Transverse colon (tissue), 4 donors: Measurements from ENCODE around the gene TRIM47. TPM values are rescaled to one million over a fixed set of nuclear protein-coding genes. Genes with fewer than 3 reads are reported as not detected.
A peak's percentile ranks its signal among the peaks of the same experiment; 100 is the strongest.

ENCODE experiments used
- DNase-seq: peaks from one replicate; pipeline ENCODE4 v3.0.0-alpha.2; 2019
- H3K27ac ChIP-seq, 4 donors: fragments of 200-600 bp; sonication (generic); 2 replicates each; pipeline ENCODE4 v1.5.1; 2016 to 2018; ENCODE audit warnings: inconsistent platforms in 4 of 4
- H3K27me3 ChIP-seq: fragments of 200-600 bp; sonication (generic); 2 replicates; pipeline ENCODE4 v1.5.1; 2017; ENCODE audit warnings: inconsistent platforms
- H3K36me3 ChIP-seq, 4 donors: fragments of 200-600 bp; sonication (generic); 2 replicates each; pipeline ENCODE4 v1.5.1; 2017 to 2019; ENCODE audit warnings: inconsistent platforms in 4 of 4
- H3K4me1 ChIP-seq, 4 donors: fragments of 200-600 bp; sonication (generic); 2 replicates each; pipeline ENCODE4 v1.5.1; 2017 to 2020; ENCODE audit warnings: inconsistent platforms in 4 of 4
- H3K4me3 ChIP-seq, 4 donors: fragments of 200-600 bp; sonication (generic); 1 replicate in 1 of 4; 2 replicates in 3 of 4; pipeline versions ENCODE4 v1.5.1 to v1.6.1; 2017 to 2019; ENCODE audit warnings: inconsistent platforms in 4 of 4
- H3K9me3 ChIP-seq, 2 donors: fragments of 200-600 bp; sonication (generic); 2 replicates each; pipeline ENCODE4 v1.5.1; 2017 to 2019; ENCODE audit warnings: inconsistent platforms in 2 of 2
- EP300 ChIP-seq: sonication (generic); formaldehyde crosslinking; IDR thresholded peaks from one replicate; pipeline ENCODE4 v1.6.1; 2017; ENCODE audit warnings: antibody characterized with exemption, low read depth
- POLR2A ChIP-seq: fragments of 450-650 bp; IDR thresholded peaks from one replicate; pipeline ENCODE4 v1.6.1; 2016; ENCODE audit warnings: antibody characterized with exemption, mild to moderate bottlenecking, moderate library complexity
- POLR2AphosphoS5 ChIP-seq, 3 donors: sonication (generic); formaldehyde crosslinking; IDR thresholded peaks; one replicate each; pipeline ENCODE4 v1.6.1; 2016; ENCODE audit warnings: antibody characterized with exemption in 3 of 3
- WGBS, 2 donors: methylation state at CpG; one replicate each; pipeline ENCODE4 v1.1.5; 2018; ENCODE audit warnings: low coverage in 1 of 2; 5-methylcytosine and 5-hydroxymethylcytosine counted together
- in situ Hi-C, 4 donors: fragments of 200-750 bp; cut with MboI; loops; one replicate each; pipeline versions ENCODE4 v1.15.0 to v1.15.1; 2017; ENCODE audit warnings: low sequenced_read_pairs in 3 of 4, low pct_ligation_motif_present in 1 of 4, low pct_unique_long_range_greater_than_20kb in 1 of 4
- intact Hi-C: fragments of 100-400 bp; cut with DNase I; formaldehyde crosslinking; loops from one replicate; pipeline ENCODE4 v1.15.1; 2023; ENCODE audit warnings: low total_unique reads
- total RNA-seq, 4 donors: library from RNA; depleted of rRNA; stranded (reverse); fragments of >200 nt; gene quantifications; one replicate each; pipeline ENCODE4 v1.1.0, GENCODE V29; 2016
- TF ChIP-seq, protein P1 (sequence below), 5 experiments: fragments of 200-600 bp in 3 of 5; fragments of 450-650 bp in 2 of 5; sonication (generic) in 3 of 5; IDR thresholded peaks; 1 replicate in 2 of 5; 2 replicates in 3 of 5; pipeline ENCODE4 v1.5.1; 2016 to 2017; ENCODE audit warnings: antibody characterized with exemption in 5 of 5, inconsistent platforms in 3 of 5, mild to moderate bottlenecking in 2 of 5, moderate library complexity in 1 of 5

The TRIM47 gene, protein sequence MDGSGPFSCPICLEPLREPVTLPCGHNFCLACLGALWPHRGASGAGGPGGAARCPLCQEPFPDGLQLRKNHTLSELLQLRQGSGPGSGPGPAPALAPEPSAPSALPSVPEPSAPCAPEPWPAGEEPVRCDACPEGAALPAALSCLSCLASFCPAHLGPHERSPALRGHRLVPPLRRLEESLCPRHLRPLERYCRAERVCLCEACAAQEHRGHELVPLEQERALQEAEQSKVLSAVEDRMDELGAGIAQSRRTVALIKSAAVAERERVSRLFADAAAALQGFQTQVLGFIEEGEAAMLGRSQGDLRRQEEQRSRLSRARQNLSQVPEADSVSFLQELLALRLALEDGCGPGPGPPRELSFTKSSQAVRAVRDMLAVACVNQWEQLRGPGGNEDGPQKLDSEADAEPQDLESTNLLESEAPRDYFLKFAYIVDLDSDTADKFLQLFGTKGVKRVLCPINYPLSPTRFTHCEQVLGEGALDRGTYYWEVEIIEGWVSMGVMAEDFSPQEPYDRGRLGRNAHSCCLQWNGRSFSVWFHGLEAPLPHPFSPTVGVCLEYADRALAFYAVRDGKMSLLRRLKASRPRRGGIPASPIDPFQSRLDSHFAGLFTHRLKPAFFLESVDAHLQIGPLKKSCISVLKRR
- total RNA-seq: 100 to 1,000 TPM in 1 of 4 donors, 10 to 100 TPM in 3; 38.6 to 118 (median 41.0) TPM

DNA sequence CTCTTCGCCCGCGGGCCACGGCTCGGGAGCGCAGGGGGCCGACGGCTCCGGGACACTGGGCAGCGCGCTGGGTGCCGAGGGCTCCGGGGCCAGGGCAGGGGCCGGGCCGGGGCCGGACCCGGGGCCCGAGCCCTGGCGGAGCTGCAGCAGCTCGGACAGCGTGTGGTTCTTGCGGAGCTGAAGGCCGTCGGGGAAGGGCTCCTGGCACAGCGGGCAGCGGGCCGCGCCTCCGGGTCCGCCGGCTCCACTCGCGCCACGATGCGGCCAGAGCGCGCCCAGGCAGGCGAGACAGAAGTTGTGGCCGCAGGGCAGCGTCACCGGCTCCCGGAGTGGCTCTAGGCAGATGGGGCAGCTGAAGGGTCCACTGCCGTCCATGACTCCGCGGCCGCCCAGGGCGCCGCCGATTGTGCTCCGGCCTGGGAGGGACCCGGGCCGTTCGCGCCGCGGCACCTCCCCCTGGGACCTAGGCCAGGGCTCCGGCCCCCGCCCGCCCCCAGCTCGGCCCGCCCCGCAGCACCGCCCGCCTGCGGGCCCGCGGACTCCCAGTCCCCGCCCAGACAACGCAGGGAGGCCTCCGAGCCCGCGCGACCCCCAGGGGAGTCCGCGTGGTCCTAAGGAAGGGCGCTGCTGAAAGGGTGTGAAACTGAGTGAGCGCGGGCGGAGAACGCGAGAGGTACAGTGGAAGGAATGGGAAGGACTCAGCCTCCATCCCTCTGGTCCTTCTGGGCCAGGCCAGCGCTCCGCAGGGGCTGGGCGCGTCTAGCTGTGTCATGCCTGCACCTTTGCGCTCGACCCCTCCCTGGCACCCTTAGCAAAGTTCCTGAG is at the start of gene TRIM47:
TSS of gene TRIM47 (minus strand) at position 408 of the 825 bp plus-strand sequence. CDS start at position 375, 33 bp downstream.
- peak within 1 kb of the TSS; percentile 63 to 76 (median 70) for H3K4me3 ChIP-seq
- in situ Hi-C loops (loop anchor here in 1 of 4 donors (25.0 kb wide), 1 partner anchor 116 kb away; the partner anchor contains the start of gene GALK1), intact Hi-C loops (loop anchor here (5.0 kb wide), 1 partner anchor 849 kb away; the partner anchor contains the start of genes JMJD6 and METTL23)
- WGBS, 2 donors: 0% methylated on average over 6 to 67 of the region's 87 CpGs
- no peaks in the 10 kb centered on the region for H3K27me3 ChIP-seq
- peak within 1 kb of the TSS; percentile 94 to 97 (median 96) for H3K27ac ChIP-seq
- TF ChIP-seq, protein P1, sequence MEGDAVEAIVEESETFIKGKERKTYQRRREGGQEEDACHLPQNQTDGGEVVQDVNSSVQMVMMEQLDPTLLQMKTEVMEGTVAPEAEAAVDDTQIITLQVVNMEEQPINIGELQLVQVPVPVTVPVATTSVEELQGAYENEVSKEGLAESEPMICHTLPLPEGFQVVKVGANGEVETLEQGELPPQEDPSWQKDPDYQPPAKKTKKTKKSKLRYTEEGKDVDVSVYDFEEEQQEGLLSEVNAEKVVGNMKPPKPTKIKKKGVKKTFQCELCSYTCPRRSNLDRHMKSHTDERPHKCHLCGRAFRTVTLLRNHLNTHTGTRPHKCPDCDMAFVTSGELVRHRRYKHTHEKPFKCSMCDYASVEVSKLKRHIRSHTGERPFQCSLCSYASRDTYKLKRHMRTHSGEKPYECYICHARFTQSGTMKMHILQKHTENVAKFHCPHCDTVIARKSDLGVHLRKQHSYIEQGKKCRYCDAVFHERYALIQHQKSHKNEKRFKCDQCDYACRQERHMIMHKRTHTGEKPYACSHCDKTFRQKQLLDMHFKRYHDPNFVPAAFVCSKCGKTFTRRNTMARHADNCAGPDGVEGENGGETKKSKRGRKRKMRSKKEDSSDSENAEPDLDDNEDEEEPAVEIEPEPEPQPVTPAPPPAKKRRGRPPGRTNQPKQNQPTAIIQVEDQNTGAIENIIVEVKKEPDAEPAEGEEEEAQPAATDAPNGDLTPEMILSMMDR (IDR thresholded peaks at IDR 0.05): peak; percentile 11 to 44 (median 30)
- TF ChIP-seq EP300 (no peak), POLR2A (peak; percentile 49), POLR2AphosphoS5 (IDR thresholded peaks at IDR 0.05) (peak; percentile 87 to 96 (median 87))
- DNase-seq: peak; percentile 78
- H3K4me1 ChIP-seq: peaks cover 28 to 48% (median 39%) of the 10 kb centered on the region in 4 donors
- H3K36me3 ChIP-seq: no peaks in the 10 kb centered on the region
- no peaks in the 10 kb centered on the region for H3K9me3 ChIP-seq

DNA sequence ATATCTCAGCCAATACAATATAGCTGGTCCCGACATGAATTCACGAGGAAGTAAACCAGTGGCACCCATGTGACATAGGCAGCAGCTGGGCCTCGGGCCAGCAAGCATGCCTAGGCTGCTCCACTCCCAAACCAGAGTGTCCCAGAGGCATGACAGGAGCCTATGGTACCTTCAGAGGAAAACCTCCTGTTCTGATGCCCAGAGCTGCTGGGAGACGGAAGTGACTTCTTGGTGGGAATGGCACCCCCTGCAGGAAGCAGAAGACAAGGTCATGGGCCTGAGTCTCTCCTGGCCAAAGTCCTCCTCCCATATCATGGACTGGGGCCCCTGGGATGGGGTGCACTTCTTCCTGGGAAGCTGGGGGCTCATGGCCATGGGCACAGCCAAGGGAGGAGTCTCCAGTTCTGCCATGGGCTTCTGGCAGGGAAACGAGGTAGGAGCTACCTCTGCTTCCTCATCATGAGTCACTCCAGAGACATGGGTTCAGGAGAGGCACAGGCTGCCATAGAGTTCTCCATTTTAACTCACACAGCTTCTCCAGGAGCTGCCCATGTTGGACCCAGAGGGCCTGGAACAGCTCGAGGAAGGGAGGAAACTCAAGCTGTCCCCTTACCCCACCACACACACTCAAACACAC is 49.0 kb upstream of the TRIM47 start:
- peak; percentile 27 for DNase-seq
- Histone ChIP-seq H3K27me3 (no peaks in the 10 kb centered on the region), H3K4me3 (no peak overlapping the region), H3K9me3 (no peaks in the 10 kb centered on the region), H3K36me3 (no peaks in the 10 kb centered on the region), H3K27ac (no peak overlapping the region), H3K4me1 (peaks cover 0 to 5% (median 1%) of the 10 kb centered on the region in 4 donors)
- 49 to 64% methylated on average over 3 to 6 of the region's 6 CpGs for WGBS, 2 donors
- TF ChIP-seq, protein P1 (IDR thresholded peaks at IDR 0.05): peak in 4 of 5 experiments; percentile 11 to 37 (median 33)
- TF ChIP-seq POLR2A (no peak), EP300 (no peak), POLR2AphosphoS5 (IDR thresholded peaks at IDR 0.05) (no peak)
- intact Hi-C loops: no loop called here
- in situ Hi-C loops: no loop called here

DNA sequence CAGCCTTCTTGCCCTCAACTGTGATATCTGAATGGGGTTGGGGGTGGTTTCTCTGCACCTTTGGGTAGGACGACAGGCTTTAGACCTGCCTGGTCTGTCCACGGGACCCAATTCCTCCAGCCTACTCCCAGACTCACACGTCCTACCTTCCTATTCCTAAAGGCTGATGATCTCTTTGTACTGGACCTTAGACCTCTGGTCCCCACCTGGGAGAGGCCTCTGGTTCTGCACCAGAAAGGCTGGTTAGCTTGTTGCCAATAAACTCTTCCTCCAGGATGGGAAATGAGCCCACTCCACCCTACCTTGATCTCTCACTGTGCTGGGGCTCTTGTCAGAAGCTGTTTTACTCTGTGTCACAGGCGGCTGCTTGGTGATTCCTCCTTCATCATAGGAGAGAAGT is 48.1 kb upstream of the TRIM47 start:
- H3K4me1 ChIP-seq: peaks cover 0 to 5% (median 1%) of the 10 kb centered on the region in 4 donors
- in situ Hi-C loops: no loop called here
- H3K36me3 ChIP-seq: no peaks in the 10 kb centered on the region
- no peak overlapping the region for H3K27ac ChIP-seq
- WGBS, 2 donors: 99% methylated on average over 4 of the region's 4 CpGs; no CpG with 5 or more reads in 1 of the 2 donors
- intact Hi-C loops: no loop called here
- DNase-seq: no peak
- TF ChIP-seq POLR2A (no peak), EP300 (no peak), POLR2AphosphoS5 (IDR thresholded peaks at IDR 0.05) (no peak)
- TF ChIP-seq, protein P1 (IDR thresholded peaks at IDR 0.05): no peak
- no peaks in the 10 kb centered on the region for H3K27me3 ChIP-seq
- no peaks in the 10 kb centered on the region for H3K9me3 ChIP-seq
- no peak overlapping the region for H3K4me3 ChIP-seq
